ENCODE measurements around the gene HPCA.

DNA sequence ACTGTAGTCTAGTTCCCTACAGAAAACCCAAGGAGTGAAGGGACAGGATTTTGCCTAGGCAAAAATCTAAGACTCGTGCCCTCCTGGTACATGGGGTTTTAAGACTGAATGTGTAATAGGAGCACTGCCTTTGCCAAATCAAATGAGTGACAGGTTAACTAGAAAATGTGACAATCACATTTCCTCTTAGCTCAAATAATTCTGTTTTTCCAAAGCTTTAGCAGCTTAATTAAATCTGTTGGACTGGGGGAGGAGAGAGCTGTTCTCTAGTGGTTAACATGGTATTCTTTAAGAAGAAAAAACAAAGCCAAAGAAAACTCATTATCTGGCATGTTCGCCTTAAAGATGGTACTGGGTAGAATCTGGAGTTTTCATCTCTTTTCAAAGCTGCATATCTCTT, 28.2 kb upstream of the HPCA start:
- TF ChIP-seq, protein P1, sequence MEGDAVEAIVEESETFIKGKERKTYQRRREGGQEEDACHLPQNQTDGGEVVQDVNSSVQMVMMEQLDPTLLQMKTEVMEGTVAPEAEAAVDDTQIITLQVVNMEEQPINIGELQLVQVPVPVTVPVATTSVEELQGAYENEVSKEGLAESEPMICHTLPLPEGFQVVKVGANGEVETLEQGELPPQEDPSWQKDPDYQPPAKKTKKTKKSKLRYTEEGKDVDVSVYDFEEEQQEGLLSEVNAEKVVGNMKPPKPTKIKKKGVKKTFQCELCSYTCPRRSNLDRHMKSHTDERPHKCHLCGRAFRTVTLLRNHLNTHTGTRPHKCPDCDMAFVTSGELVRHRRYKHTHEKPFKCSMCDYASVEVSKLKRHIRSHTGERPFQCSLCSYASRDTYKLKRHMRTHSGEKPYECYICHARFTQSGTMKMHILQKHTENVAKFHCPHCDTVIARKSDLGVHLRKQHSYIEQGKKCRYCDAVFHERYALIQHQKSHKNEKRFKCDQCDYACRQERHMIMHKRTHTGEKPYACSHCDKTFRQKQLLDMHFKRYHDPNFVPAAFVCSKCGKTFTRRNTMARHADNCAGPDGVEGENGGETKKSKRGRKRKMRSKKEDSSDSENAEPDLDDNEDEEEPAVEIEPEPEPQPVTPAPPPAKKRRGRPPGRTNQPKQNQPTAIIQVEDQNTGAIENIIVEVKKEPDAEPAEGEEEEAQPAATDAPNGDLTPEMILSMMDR (conservative IDR thresholded peaks at IDR 0.05 in 1 of 2, IDR thresholded peaks at IDR 0.05 in 1 of 2; ENCODE audit: low read depth in 1 of 2, low read length in 2 of 2), result no peak
- no peak for TF ChIP-seq EZH2 (IDR thresholded peaks at IDR 0.05; ENCODE audit: low read length, missing control alignments)
